Hematopoietic multipotent progenitor cell treated with erythropoietin and hydrocortisone succinate and interleukin-3 and kit ligand, for 4 days (in vitro differentiated cells): ENCODE measurements around the gene CRYBG1.
"Not testable (repeated sequence)": the region's sequence is repeated elsewhere in the genome, so short reads cannot be mapped to it uniquely, and the experiment has no call there.

ENCODE experiments used
- DNase-seq: peaks from one replicate; pipeline ENCODE4 v3.0.0-alpha.2; 2015

Gene CRYBG1

DNA sequence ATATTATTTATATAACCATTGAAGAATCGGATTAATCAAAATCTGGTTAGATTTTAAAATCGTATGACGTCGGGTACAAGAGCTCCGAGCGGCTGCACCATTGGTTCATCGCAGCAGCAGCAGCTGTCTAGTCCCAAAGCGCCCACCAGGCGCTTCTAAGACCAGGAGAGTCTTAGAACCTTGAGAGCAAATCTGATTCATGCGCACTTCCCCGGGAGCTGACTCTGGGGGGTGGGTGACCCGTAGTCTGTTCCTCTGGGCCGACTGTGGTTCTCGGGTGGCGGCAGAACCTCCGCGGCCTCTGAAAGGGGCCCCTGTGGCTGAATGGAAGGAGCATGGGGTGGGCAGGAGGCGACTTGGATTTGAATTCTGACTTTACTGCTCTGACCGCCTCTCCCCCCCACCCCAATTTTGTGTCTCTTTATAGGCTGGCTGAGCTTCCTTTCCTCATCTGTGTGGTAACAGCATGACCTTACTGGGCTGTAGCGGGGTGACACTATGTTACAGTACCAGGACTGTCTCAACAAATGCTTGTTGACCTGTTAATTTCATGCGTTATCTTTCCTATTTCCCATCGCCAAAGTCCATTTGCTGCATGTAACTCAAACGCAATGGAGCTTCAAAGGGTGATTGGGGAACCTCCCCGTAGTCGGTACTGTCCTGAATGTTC lies 149.0 kb downstream of the CRYBG1 start:
- DNase-seq: peak; percentile 60

DNA sequence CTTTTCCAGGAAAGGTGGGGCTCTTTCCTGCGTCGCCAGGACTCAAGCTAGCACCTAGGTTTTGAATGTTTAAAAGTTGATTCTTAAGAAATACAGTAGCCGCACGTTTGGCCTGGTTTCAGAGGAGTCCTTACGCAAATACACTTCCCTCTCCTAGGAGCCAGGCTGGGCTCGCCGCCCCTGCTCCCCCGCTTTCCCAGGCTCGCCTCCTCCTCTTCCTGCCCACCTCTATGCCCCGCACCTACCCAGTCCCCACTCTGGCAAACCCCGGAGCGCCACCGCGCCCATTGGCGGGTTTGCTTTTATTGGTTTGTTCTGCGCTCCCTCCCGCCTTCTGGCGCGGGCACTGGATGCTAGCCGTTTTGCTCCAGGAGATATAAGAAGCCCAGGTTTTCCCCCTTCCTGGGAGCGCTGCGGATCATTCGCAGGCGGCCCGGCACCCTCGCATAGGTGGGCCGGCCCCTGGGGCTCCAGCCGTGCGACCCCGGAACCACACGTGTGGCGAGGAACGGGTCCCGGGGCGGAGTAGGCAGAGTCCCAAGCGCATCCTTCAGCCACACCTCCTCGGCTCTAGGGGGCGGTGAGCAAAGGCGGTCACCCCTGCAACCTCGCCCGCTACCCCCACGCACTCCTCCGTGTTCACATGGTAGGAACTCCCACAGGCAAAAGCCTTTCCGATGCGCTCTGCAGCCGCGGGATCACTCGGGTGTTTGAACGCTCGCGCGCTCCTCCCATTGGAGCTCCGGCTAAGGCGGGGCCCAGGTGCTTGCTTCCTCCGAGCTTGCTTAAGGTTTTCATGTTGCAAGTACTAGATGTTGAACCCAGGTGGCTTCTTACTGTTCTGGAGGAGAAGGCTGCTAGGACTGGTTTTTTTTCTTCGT lies 149.8 kb downstream of the CRYBG1 start:
- DNase-seq: peak; percentile 66

- no peak for DNase-seq
These were observed 151.0 kb downstream of the CRYBG1 start for GRCh38 chr6:106511288-106512047.

DNA sequence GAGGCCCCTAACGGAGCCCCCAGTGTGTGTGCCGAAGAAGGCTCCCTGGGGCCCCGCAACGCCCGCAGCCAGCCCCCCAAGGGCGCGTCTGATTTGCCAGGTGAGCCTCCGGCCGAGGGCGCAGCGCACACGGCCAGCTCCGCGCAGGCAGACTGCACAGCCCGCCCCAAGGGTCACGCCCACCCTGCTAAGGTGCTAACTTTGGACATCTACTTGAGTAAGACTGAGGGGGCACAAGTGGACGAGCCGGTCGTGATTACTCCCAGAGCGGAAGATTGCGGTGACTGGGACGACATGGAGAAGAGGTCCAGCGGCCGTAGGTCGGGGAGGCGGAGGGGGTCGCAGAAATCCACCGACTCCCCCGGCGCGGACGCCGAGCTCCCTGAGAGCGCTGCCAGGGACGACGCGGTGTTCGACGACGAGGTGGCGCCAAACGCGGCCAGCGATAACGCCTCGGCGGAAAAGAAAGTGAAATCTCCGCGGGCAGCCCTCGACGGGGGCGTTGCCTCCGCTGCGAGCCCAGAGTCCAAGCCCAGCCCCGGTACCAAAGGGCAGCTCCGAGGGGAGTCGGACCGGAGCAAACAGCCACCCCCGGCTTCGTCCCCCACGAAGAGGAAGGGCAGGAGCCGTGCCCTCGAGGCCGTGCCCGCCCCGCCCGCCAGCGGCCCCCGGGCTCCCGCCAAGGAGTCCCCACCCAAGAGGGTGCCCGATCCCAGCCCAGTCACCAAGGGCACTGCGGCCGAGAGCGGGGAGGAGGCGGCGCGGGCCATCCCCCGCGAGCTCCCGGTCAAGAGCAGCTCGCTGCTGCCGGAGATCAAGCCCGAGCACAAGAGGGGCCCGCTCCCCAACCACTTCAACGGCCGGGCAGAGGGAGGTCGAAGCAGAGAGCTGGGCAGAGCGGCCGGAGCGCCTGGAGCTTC lies 151.8 kb downstream of the CRYBG1 start:
- DNase-seq: peak; percentile 70

DNA sequence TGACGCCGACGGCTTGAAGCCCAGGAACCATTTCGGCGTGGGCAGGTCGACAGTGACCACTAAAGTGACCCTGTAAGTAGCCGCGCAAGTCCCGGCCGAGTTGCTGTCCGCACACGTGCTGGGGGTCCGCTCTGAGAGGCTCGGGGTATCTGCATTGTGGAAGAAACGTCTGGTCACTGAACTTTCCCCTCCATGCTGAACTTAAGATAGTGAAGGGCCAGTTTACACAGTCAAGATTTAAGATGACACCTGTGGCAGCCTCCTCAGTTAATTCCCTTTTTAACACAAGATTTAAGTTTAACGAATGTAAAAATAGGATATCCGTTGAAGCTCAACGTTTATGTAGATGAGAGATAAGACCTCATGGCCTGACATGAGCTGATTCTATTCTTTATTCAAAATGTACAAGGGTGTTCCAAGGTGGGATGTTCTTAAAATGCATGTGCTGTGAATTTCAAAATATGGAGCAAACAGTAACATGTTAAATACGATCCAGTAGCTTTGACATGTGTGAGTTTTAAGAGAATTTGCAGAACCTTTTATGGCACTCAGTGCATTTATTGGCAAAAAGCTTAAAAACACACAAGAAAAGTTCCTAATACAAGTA lies 152.6 kb downstream of the CRYBG1 start:
- DNase-seq: peak; percentile 50

- DNase-seq: peak; percentile 55
These were observed 153.5 kb downstream of the CRYBG1 start for GRCh38 chr6:106513808-106514582.

DNA sequence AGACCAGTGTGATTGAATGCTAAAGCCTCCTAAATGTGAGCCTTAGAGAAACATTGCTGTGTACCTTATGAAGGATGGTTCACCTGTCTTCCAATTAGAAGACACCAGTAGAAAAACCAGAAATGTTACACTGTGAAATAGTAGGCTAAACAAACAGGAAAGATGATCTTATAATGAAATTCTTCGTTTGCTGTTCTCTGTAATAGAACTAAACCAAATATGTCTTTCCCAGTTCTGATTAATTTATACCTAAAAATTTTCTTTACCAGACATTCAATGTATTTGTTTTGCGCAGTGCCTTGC lies 154.0 kb downstream of the CRYBG1 start:
- DNase-seq: no peak

DNA sequence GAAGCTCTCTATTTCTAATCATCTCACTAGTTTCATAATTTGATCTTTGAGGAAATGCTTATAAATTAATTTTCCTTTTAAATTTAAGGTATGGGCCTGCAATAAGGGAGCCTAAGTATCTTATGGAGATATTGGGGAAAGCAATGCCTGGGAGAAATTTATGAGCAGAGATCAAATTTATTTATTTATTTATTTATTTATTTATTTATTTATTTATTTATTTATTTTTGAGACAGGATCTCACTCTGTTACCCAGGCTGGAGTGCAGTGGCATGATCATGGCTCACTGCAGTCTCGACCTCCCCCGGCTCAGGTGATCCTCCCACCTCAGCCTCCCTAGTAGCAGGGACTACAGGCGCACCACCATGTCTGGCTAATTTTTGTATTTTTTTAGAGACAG lies 155.1 kb downstream of the CRYBG1 start:
- not testable (repeated sequence) for DNase-seq

GRCh38 chr6:106516616-106517015 lies 156.1 kb downstream of the CRYBG1 start:
- peak; percentile 84 for DNase-seq

DNA sequence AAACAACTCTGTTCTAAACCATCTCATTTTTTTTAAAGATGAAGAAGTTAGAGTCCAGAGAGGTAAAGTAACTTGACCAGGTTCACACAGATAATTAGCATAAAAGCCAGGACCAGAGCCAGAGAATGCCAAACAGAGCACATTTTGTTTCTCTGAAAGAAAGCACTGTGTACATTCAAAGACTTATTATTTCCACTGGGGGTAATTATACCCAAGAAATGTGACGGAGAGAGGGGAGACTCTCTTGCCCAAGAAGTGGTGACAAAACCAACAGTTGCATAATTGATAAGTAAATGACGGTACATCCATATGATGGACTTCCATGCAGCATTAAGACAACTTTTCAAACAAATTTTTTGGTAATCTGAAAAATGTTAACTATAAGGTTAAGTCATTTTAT lies 157.2 kb downstream of the CRYBG1 start:
- DNase-seq: peak; percentile 39

DNA sequence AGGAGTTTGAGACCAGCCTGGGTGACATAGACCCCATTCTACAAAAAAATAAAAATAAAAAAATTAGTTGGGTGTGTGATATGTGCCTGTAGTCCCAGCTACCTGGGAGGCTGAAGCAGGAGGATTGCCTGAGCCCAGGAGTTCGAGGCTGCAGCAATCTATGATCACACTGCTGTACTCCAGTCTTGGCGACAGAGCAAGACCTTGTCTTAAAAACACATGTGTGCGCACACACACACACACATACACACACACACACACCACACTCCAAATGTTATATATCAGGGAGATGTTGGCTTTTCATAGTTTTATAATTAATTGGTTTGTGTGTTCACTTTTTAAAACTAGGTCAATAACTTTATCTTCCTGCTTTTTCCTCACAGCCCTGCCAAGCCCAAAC lies 158.2 kb downstream of the CRYBG1 start:
- no peak for DNase-seq

DNA sequence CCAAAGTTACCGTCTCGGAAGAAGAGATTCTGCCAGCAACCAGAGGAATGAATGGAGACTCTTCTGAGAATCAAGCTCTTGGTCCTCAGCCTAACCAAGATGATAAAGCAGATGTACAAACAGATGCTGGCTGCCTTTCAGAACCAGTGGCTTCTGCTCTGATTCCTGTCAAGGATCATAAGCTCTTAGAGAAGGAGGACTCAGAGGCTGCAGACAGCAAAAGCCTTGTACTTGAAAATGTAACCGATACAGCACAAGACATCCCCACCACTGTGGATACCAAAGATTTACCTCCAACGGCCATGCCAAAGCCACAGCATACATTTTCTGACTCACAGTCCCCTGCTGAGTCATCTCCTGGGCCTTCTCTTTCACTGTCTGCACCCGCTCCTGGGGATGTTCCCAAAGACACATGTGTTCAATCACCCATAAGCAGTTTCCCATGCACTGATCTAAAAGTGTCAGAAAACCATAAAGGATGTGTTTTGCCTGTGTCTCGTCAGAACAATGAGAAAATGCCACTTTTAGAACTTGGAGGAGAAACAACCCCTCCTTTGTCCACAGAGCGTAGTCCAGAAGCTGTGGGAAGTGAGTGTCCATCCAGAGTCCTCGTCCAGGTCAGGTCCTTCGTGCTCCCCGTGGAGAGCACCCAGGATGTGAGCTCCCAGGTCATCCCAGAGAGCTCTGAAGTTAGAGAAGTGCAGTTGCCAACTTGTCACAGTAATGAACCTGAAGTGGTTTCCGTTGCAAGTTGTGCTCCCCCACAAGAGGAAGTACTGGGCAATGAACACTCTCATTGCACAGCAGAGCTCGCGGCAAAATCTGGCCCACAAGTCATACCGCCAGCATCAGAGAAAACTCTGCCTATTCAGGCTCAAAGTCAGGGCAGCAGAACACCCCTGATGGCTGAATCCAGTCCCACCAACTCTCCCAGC lies 159.2 kb downstream of the CRYBG1 start:
- DNase-seq: peak; percentile 88

DNA sequence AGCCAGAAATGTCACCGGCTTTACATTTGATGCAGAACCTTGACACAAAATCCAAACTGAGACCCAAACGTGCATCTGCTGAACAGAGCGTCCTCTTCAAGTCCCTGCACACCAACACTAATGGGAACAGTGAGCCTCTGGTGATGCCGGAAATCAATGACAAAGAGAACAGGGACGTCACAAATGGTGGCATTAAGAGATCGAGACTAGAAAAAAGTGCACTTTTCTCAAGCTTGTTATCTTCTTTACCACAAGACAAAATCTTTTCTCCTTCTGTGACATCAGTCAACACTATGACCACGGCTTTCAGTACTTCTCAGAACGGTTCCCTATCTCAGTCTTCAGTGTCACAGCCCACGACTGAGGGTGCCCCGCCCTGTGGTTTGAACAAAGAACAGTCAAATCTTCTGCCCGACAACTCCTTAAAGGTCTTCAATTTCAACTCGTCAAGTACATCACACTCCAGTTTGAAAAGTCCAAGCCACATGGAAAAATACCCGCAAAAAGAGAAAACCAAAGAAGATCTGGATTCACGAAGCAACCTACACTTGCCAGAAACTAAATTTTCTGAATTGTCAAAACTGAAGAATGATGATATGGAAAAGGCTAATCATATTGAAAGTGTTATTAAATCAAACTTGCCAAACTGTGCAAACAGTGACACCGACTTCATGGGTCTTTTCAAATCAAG lies 160.3 kb downstream of the CRYBG1 start:
- peak; percentile 97 for DNase-seq

DNA sequence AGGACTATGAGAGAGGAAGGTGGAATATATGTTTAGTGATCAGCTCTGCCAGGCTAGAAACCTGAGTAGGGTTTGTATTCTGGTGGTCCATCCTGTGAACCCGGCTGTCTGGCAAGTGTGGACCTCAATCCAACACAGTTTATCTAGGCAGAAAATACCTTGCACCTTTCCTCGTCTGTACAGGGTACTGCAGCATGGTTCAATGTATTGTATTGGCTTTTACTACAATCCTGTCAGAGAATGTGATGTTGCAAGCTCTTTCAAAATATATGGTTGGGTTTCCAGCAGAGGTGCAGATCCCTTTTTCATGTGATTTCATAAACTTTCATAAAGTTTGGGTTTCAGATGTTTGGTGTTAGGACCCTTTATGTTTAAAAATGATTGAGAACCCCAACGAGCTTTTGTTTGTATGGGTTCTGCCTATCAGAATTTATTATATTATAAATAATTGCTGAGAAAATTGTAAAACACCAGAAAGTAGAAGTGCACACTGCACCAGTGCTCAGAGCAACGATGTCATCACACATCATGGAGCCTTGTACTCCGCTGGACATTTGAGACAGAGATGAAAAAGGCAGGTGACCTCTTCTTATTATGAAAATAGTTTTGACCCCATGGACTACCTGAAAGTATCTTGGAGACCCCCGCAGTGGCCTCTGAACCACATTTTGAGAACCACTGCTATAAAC lies 162.2 kb downstream of the CRYBG1 start:
- DNase-seq: peak; percentile 35

DNA sequence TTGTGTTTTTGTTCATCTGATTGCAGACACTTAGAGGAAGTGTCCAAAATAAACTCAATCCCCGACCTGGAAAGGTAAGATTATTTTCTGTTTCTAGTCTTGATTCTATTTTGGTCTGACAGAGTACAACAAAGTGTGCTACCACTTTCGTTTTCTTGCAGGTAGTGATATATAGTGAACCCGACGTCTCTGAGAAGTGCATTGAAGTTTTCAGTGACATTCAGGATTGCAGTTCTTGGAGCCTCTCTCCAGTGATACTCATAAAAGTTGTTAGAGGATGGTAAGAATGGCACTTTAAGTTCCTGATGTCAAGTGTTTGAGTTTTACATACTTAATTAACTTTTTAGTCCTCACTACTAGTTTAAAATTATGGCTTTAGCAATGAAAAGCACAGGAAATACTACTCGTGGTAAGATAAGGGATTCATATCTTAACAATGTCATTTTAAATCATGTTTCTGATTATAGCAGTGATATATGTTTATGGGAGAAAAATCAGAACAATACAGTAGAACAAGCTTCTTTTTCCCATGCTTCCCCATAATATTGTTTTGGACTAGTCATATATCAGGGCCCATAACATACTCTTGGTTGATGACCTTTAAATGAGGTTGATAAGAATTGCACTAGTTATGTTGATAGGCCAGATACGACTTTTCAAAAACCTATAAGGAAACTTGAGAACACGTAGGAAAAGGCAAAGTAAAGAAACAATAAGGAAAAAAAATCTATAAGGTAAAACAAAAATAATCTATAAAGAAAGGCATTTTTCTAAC lies 164.8 kb downstream of the CRYBG1 start:
- DNase-seq: no peak

DNA sequence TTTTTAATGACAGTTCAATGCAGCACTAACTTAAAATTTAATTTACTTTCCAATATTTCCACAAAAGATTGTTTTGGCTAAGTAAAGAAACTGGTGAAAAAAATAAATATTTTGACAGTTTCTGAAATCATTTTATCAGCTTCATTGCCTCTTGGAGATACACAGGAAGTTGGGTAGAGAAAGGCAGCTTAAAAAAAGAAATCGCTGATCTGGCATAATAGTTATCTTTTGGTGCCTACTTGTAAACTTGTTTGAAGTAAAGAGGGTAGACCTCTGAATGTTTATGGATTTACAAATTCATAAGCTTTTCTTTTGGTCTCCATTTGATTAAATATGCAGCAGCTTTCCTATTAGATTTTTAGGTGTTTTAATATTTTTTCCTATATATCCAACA lies 165.4 kb downstream of the CRYBG1 start:
- DNase-seq: no peak

DNA sequence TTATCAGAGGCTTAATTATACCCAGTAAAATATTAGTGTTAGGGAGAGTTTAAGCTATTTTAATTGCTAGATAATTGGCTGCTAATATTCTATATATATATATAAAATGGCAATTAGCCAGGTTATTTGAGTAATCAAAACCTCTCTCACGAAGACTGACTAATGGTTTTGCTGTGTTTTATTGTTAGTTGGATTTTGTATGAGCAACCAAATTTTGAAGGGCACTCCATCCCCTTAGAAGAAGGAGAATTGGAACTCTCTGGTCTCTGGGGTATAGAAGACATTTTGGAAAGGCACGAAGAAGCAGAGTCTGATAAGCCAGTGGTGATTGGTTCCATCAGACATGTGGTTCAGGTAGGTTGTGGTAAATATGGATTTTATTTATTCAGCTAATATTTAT lies 166.6 kb downstream of the CRYBG1 start:
- no peak for DNase-seq

DNA sequence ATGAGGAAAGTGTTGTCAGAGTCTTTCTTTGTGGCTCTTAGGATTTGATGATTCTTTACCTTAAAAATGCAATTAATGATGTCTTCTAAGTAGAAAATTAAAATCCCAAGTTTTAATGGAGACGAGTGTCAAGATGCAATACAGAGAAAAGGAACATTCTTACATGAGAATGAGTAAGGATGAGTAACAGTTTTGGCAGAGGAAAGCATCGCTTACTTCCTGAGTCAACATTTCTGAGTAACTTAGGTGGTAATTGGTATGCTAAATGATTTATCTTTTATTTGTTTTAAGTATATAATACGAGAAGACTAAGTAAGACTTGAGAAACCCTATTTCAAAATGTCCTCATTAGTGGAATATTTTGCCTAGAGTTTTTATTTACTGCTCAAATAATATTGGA lies 167.5 kb downstream of the CRYBG1 start:
- DNase-seq: no peak
